PFSK-1 (cell line): ENCODE measurements around the gene MOB1A.

Experiments used
- FOXP2 ChIP-seq: optimal IDR thresholded peaks from 2 replicates; pipeline ENCODE3; 2011; ENCODE audit warnings: borderline replicate concordance, control low read depth, inconsistent platforms; ENCODE audit not compliant: insufficient read depth; ENCODE audit errors: extremely low read length, extremely low read depth
- POLR2AphosphoS5 ChIP-seq: IDR thresholded peaks from 2 replicates; pipeline ENCODE4 v1.6.1; 2012; ENCODE audit warnings: low read depth, mild to moderate bottlenecking, control low read depth, low read length, moderate library complexity
- REST ChIP-seq, 2 experiments: IDR thresholded peaks; 2 replicates each; pipeline versions ENCODE4 v1.6.1 to v1.8.0; 2011 to 2012; ENCODE audit warnings: low read depth in 2 of 2, low read length in 2 of 2, control low read depth in 1 of 2, inconsistent platforms in 1 of 2, mild to moderate bottlenecking in 1 of 2, moderate library complexity in 1 of 2; ENCODE audit not compliant: insufficient read depth in 1 of 2
- SIN3A ChIP-seq: IDR thresholded peaks from 2 replicates; pipeline ENCODE4 v1.6.1; 2012; ENCODE audit warnings: mild to moderate bottlenecking, low read length, moderate library complexity, borderline replicate concordance; ENCODE audit not compliant: insufficient read depth
- TAF1 ChIP-seq: IDR thresholded peaks from 2 replicates; pipeline ENCODE4 v1.6.1; 2012; ENCODE audit warnings: low read length, control low read depth, borderline replicate concordance; ENCODE audit not compliant: insufficient read depth

The MOB1A gene

DNA sequence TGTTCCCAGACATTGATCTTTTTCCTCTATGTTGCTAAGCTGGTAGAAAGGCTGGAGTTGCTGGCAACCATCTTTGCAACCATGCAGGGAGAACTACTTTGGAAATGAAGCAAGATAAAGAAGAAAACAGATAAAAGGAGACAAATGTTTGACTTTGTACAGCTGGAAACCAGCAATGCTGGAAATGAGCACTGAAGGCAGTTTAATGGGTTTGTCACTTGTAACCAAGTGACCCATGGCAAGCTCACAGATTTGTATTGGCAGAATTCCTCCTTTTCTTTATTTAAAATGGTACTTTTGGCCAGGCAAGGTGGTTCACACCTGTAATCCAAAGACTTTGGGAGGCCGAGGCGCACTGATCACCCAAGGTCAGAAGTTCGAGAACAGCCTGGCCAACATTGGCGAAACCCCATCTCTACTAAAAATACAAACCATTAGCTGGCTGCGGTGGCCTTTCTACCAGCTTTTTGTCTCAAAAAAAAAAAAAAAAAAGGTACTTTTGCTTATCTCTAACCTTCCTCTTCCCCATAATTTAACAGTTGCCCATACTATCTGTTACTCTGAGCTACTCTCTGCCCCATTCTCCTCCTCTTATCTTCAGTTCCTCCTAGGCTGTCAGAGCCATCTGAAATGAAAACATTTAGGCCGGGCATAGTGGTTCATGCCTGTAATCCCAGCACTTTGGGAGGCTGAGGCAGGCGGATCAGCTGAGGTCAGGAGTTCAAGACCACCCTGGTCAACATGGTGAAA, 28.9 kb downstream of the MOB1A start:
- no peak for TF ChIP-seq POLR2AphosphoS5
- no peak for TF ChIP-seq REST (IDR thresholded peaks at IDR 0.05; ENCODE audit: insufficient read depth in 1 of 2, low read depth in 2 of 2, low read length in 2 of 2)
- no peak for TF ChIP-seq TAF1
- TF ChIP-seq FOXP2: no peak
- no peak for TF ChIP-seq SIN3A

GRCh38 chr2:74149247-74149525, 29.5 kb downstream of the MOB1A start:
- TF ChIP-seq REST (IDR thresholded peaks at IDR 0.05; ENCODE audit: insufficient read depth in 1 of 2, low read depth in 2 of 2, low read length in 2 of 2) (no peak), TAF1 (no peak), FOXP2 (no peak), SIN3A (no peak), POLR2AphosphoS5 (no peak)

GRCh38 chr2:74148457-74149246, 30.0 kb downstream of the MOB1A start:
- TF ChIP-seq REST (IDR thresholded peaks at IDR 0.05; ENCODE audit: insufficient read depth in 1 of 2, low read depth in 2 of 2, low read length in 2 of 2) (no peak), SIN3A (no peak), POLR2AphosphoS5 (no peak; the same call in 1 of the 2 replicates), TAF1 (no peak), FOXP2 (no peak)

- TF ChIP-seq REST (IDR thresholded peaks at IDR 0.05; ENCODE audit: insufficient read depth in 1 of 2, low read depth in 2 of 2, low read length in 2 of 2) (peak in 1 of 2 experiments; percentile 46; a peak in 2 of 4 replicates), POLR2AphosphoS5 (peak; percentile 74), TAF1 (peak; percentile 90), SIN3A (no peak), FOXP2 (peak; percentile 84)
Observed at GRCh38 chr2:74147727-74148456, 30.8 kb downstream of the MOB1A start, which contains the start of gene BOLA3. Gene BOLA3 (minus strand): TSS chr2:74147912. CDS start chr2:74147874, 38 bp downstream.
